ENCODE results near the gene SIRPG.

- TF ChIP-seq POLR2A (IDR thresholded peaks at IDR 0.05) (no peak), CTCF (IDR thresholded peaks at IDR 0.05 in 8 of 11, conservative IDR thresholded peaks at IDR 0.05 in 3 of 11) (no peak), POLR2AphosphoS5 (IDR thresholded peaks at IDR 0.05) (no peak)
These were observed 56.8 kb downstream of the SIRPG start for GRCh38 chr20:1600736-1601135.
